ENCODE data around the gene LGR6.
"Not testable (repeated sequence)": the region's sequence is repeated elsewhere in the genome, so short reads cannot be mapped to it uniquely, and the experiment has no call there.

The LGR6 gene

DNA sequence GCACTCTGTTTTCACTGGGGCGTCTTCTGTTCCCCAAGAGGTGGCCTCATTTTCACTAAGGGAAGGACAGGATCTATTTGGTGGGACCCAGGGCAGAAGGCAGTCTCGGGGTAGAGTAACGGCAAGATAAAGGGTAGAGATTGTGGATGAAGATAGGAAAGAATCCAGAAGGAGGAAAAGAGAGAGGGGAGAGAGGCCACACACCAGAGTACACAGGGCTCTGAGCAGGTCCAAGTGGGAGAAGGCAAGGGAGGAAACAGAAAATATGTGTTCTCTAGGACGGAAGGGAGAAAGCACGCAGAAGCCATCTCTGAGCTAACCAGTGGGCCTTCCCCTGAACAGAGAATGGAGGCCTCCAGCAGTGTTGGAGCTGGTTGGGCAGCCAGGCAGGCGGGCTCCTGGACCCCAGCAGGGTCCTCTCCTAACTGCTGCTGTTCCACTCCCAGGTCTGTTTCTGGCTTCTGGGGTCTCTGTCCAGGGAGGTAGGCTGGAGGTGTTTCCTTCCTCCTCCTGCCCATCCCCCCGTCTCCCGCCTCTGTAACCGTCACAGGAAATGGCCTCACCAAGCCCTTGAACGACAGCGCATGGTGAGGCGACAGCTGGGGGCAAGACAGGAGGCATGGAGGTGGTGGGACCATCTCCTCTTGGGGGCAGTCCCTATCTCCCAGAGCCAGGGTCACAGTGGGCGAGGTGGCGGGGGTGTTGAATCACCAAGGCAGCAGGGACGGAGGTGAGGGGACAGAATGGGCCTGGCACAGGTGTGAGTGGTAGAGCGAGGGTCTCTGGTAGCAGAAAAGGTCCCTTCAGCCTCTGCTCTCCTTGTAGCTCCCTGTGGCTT lies 33.8 kb upstream of the LGR6 start:
- DNase-seq (ENCODE audit: low read depth, low spot score), result no peak

DNA sequence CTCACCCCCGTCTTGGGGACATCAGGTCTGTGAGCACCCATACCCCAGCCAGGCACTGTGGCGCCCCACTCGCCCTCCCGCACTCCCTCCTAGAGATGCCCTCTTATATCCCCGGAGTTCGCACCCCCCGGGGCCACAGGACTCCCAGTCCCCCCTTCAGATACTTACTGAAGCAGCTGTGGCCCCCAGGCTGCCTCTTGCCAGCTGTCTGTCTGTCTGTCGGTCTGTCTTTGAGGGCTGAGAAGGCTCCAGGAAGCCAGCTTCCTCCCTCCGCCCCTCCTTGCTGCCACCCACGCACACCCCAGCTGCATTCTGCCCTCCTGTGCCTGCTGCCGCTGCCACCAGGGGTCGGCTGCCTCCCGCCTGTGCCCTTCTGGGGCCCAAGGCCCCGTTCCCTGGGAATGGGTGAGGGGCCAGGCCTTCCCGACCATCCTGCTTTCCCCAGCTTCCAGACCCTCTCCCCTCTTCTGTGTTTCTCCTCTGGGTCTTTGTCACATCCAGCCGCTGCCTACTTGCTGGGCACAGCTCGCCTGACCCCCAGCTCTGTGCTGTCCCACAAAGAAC lies 33.1 kb upstream of the LGR6 start, which contains the start of gene PTPN7:
TSS of gene PTPN7 (minus strand) at position 226 of the 564 bp plus-strand sequence. CDS start 1,200 bp downstream, outside the sequence.
- DNase-seq (ENCODE audit: low read depth, low spot score), result no peak

DNA sequence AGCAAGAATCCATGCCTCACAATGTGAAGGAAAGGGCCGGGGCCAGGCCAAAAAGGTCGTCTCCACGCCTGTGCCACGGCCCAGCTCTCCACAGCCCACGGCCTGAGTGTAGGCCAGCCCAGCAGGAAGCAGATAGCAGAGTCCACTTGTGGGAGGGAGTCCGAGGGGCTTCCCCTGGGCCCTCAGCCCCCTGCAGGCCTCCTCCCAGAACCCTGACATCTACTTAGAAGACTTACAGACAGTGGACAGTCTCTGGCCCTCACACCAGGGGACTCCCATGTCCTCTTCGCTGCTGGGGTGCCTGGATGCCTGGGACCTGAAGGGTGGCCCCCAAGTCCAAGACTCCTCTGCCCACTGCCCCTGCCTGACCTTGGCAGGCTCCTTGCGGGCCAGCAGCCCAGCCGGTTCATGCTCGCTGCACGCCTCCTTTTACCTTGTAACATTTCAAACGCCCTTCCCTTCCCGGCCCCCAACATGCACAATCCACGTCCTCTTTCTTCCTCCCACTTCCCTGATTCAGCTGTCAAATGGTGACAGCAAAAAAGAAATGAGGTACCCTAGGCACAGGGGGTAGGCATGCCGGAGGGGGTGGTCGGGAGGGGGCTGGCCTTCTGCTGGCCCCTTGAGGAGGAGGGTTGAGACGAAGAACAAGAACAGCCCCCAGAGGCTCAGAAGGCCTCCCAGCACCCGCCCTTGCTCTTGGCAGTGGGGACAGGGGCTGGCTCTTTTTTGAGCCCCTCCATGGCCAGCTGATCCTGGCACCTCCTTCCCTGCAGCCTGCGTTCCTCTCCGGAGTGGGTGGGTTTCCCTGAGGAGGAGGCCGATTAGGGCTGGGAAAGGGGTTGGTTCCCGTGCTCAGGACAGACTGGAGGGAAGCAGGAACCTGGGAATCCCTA lies 32.2 kb upstream of the LGR6 start:
- no peak for DNase-seq (ENCODE audit: low read depth, low spot score)

DNA sequence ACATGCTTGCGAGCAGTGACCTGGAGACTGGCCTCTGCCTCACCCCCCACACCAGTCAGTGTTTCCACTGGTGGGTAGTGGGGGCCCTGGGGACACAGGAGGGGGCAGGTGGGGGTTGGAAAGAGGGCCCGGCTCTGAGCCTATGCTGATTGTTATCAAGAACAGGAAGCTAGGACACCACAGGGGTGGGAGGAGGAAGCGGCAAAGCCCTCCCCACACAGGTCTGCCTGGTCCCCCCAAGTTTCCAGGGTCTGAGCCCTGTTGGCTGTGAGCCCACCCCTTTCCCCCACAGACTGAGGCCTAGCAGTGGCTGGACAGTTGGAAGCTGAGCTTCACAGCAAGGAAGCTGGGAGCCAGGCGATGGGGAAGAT lies 31.6 kb upstream of the LGR6 start:
- DNase-seq (ENCODE audit: low read depth, low spot score), result no peak

DNA sequence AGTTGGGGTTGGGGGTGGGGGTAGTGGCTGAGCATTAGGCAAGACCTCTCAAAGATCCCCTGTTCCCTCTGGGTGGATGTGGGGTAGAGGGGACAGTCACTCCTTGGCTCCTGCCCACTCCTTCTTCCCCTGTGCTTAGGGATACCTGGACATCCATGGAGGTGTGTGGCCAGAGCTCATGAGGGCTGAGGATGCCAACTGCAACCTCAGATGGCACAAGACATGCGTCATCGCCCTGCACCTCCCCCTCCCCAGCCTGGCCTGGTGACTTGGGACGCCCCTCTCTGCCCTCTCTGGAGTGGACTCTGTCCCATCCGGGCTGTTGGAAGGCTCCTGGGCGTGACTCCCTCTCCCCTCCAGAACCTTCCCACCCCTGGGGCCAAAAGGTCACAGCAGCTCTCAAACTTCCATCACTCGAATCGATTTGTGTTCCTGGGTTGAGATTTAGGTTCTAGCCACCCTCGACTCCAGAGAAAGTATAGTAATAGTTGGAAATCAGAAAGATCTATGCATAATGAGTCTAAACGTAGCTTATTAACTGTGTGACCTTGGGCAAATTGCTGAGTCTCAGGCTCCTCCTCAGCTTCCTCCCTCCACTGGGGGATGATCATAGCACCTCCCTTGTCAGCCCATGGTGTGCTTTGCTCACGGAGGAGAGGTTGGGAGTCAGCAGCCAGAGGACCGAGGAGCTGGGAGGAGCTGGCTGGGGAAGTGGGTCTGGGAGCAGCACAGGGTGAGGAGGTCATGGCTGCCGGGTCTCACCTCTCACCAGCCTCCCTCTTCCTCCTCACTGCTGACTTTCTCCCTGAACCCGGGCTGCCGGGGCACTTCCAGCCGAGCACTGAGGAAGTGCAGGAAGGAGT lies 30.9 kb upstream of the LGR6 start:
- no peak for DNase-seq (ENCODE audit: low read depth, low spot score)

DNA sequence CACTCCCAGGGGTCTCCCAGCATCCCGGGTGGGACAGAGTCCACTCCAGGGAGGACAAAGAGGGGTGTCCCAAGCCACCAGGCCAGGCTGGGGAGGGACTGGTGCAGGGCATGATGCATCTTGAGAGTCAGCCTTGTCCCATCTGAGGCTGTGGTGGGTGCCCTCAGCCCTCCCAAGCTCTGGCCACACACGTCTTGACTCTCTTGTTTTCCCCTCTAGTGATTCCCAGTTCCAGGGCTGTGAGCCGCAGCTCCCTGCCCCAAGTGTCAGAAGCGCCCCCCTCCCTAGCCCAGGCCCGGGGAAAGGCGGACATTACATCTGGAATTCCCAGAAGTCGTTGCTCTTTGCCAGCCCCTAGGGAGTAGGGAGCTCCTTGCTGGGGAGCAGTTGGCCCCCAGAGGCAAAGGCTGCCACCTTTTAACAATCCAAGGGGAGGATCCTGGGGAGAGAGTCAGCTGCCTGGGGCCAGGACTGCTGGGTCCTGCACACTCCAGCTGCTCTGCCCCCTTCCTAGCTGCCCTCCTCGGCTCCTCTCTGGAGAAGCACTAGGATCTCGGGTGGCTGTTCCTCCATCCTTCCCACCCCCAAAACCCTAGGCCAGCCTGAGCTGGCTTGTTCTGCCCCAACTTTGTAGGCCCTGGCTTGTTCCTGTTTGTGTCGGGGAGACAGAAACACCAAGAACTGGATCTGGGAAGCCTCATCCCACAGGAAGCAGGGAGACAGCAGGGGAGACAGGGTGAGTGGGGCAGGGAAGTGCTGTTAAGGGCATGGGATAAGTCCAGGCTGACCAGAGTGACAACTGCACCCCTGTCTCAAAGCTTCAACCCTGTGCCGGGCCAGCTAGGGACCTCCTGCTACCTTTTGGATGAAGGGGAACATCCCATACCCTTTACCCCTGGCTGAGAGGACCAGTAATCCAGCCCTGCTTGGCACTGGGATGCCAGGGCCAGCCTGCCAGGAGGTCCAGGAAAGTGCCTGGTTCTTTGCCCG lies 30.0 kb upstream of the LGR6 start:
- DNase-seq (ENCODE audit: low read depth, low spot score), result no peak

DNA sequence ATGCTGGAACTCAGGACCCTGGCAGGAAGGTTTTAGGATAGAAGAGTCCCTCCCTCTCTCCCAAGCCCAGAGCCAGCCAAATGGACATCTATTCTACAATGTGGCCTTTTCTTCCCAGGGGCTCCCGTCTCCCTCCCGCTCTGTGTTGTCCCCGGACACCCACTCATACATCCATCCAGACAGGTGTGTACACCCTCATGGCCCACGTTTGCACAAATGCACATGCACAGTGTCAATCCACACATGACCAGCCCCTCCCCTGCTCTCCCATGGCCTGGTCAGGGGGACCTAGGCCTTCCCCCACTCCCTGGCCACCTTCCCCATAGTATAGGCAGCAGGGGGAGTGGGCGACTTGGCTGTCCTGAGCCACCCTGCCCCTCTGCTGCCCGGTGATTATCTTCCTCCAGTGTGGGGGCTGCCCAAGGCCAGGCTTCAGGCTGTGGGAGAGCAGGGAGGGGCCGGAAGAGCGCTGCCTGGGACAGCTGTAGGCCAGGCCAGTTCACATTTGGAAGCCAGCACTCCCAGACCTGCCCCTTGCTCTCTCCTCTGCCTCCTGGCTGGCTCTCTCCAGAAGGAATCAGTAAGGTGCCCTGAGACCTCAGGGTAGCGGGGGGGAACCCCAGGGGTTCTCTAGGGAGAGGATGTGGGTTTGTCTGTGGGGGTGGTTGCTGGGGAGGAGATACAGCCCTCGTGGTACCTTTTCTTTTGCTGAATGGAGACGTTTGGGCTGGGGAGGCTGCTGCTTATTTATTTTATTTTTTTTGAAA lies 29.1 kb upstream of the LGR6 start:
- no peak for DNase-seq (ENCODE audit: low read depth, low spot score)

DNA sequence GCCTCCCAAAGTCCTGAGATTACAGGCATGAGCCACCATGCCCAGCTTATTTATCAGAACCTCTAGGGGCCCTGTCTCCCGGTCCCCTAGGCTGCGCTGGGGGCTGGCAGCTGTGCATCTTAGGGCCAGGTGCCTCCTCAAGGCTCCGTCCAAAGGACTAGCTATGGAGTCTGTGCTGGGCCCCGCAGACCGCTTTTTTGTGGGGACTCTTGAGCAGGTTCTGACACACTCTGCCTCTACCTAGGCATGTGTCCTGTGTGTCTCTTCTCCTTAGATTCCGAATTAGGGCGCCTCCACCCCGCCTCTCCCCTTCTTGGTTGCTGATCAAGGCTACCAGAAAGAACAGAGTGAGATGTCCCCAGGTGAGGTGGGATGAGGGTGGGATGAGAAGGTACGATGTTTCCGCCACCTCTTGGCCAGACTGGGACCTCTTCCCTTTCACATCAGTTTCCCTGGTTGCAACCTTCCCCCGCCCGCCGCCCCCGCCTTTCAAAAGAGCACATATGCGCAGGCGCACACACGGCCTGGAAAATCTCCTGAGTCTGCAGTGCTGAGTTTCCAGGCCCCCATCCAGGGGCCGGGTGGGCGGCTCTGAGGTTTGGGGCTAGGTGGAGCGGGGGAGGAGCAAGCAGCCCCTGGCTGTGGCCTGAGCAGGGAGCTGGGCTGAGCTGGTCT lies 28.2 kb upstream of the LGR6 start:
- DNase-seq (ENCODE audit: low read depth, low spot score), result no peak

DNA sequence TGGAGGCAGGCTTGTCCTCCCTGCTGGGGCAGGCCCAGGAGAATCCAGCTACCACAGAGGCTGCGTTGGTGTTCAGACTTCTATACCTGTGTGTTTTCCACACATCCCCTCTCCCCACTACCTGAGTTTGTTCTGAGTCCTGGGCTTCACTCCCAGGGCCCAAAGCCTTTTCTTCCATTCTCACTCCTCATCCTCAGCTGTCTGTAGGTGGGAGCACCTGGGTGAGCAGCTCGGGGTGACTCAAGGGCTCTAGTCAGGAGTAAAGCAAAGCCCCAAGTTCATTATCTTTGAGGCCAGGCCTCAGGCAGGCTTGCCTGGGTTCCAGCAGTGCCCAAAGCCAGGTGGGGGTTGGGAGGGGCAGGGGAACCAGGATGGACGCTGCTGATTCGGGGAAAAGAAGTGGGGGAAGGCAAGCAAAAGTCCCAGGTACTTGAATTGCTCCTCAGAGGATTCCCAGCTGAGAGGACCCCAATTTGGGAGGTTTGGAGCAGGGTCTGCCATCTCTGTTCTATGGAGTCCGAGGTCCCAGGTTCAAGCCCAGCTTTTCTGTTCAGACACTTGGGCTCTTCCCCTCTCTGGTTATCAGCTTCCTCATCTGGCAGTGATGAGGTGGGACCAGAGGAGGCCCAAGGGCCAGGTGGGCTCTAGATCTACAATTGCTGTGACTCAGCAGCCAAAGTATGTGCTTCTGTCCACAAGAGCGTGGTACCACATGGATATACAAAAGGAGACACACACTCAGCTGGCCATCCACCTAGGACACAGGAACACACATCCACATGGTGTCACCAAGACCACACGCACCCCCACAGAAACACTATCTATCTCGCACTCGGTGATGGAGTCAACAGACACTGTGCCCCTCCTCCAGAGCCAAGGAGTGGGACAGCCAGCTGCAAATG lies 27.4 kb upstream of the LGR6 start:
- DNase-seq (ENCODE audit: low read depth, low spot score), result no peak

DNA sequence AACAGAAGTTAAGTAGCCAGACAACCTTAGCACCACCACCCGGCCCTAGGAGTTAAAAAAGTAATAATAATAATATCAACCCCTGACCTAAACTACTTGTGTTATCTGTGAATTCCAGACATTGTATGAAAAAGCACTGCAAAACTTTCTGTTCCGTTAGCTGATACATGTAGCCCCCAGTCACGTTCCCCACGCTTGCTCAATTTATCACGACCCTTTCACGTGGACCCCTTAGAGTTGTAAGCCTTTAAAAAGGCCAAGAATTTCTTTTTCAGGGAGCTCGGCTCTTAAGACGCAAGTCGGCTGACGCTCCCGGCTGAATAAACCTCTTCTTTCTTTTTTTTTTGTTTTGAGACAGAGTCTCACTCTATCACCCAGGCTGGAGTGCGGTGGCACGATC lies 26.5 kb upstream of the LGR6 start:
- not testable (repeated sequence) for DNase-seq (ENCODE audit: low read depth, low spot score)

DNA sequence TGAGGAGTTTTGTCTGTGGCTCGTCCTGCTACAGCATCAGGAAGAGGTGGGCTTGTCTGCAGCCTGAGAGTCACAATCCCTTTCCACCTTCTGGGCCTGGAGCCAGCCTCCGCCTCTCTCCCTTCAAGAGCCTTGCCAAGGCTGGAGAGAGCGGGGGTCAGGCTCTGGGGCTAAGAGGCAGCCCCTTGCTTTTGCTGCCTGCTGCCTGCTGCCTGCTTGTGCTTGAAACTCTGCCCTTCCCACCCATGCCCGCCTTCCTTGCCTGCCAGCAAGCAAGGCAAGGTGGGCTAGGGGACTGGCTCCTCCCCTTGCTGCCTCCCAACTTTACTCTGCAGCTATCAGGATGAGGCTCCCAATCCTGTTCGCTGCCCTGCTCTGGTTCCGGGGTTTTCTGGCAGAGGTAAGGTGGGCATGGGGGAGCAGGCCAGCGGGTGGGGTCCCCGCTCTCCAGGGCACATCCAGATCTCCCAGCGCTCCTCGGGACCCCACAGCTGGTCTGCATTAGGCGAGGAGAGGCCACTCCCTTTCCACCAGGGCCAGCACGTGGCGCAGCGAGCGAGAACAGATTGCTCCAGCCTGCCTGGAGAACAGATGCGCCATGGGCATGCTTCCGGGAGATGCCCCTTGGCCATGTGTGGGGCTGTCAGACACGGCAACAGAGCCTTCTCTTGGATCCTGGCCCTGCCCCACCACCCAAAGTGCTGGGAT lies 25.7 kb upstream of the LGR6 start:
- peak; percentile 56 for DNase-seq (ENCODE audit: low read depth, low spot score)

DNA sequence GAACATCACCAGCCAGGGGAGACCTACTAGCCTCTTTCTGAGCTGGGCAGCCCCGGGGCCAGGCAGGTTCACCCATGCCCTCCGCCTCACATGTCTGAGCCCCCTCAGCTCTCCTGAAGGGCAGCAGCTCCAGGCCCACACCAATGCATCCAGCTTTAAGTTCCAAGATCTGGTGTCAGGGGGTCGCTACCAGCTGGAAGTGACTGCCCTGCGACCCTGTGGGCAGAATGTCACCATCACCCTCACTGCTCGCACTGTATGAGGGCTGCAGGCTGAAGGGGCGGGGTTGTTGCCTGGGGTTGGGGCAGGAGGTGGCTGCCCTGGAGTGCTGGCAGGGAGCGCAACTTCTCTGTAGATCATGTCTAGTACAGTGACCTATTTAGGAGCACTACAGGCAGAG lies 24.7 kb upstream of the LGR6 start:
- DNase-seq (ENCODE audit: low read depth, low spot score), result no peak

DNA sequence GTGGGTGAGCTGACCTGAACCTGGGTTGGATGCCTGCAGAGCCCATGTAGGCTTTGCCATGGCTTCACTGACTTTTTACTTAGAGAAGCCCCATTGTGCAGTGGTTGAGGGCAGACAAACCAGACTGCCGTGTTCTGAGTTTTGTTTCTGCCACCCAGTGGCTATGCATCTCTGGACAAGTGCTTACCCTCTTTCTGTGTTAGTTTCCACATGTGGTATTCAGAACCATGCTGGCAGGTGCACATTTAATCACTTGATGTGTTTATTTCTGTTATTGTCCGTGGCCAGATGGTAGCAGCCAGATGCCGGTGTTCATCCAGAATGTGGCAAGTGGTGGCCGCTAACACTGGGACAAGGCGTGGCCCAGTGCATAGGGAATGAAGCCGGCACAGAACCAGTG lies 22.9 kb upstream of the LGR6 start:
- DNase-seq (ENCODE audit: low read depth, low spot score), result no peak

DNA sequence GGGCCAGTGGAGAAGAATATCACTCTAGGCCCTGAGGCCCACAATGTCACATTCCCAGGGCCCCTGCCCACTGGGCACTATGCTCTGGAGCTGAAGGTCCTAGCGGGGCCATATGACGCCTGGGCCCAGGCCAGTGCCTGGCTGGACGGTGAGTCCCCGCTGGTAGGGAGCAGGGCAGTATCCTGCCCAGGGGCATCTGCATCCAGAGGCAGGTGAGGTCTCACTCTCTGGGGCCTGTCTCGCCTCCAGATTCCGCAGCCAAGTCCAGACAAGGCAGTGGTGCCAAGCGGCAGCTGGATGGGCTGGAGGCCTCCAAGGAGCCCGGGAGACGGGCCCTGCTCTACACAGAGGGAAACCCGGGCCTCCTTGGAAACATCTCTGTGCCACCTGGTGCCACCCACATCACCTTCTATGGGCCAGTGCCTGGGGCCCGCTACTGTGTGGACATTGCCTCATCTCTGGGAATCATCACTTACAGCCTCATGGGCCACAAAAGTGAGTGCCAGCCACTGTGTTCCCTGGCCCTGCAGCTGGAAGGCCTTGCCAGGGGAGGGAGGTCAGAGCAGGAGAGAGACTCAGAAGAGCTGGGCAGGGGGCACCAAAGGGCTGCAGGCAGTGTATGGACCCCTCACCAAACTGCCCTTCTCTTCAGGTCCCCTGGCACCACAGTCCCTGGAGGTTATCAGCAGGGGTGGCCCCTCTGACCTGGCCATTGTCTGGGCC lies 22.1 kb upstream of the LGR6 start:
- no peak for DNase-seq (ENCODE audit: low read depth, low spot score)

DNA sequence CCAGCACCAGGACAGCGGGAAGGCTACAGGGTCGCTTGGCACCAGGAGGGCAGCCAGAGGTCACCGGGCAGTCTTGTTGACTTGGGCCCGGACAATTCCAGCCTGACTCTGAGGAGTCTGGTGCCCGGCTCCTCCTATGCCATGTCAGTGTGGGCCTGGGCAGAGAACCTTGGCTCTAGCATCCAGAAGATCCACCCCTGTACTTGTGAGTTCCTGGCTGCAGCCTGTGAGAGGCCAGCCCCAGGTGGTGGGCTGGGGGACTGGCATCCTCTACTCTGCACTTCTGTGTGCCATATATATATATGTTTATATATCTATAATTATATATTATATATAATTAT lies 21.6 kb upstream of the LGR6 start:
- no peak for DNase-seq (ENCODE audit: low read depth, low spot score)

DNA sequence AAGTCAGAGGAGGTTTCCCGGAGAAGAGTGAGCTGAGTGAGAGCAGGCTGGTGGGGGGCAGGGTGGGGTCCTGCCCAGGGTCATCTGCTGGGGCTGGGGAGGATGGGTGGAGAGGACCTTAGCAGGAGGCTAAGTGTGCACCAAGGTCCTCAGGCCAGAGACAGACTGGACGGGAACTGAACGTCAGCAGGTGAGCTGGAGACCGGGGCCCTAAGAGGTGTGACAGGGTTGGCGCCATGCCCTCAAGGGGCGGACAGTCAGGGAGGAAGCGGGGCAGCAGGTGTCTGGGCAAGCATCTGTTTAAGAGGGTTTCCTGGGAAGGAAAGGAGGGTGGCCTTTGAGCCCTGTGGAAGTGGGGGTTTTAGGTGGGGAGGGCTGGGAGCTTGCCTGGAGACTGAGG lies 19.6 kb upstream of the LGR6 start:
- DNase-seq (ENCODE audit: low read depth, low spot score), result no peak

All from astrocyte of the hippocampus (primary cell).